ENCODE data around the gene EIF2S2. TPM values are rescaled to one million over a fixed set of nuclear protein-coding genes. Genes with fewer than 3 reads are reported as not detected.
A peak's percentile ranks its signal among the peaks of the same experiment; 100 is the strongest.

Gene EIF2S2
- polyA plus RNA-seq, 3 donors from 2014 or later, result 19.9 to 22.9 (median 20.7) TPM

DNA sequence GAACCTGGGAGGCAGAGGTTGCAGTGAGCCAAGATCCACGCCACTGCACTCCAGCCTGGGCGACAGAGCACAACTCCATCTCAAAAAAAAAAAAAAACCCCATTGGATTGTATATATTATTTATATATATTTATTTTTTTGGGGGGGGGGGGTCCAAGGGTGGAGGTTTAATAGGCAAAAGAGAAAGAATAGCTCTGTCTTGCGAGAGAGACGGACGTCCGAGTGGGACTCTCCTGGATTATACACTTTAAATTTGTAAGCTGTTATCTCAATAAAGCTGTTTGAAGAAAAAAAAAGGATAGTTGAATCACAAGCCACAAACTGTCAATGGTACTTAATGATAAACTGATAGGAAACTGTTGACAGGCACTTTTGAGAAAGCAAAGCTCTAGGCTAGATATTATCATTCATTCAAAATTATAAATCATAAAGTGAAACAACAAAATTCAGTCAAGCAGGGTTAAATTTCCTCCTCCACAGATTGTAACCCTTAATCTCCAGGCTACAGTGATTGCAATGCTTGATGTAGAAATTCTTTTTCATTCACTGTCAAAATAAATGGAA lies 20.3 kb downstream of the EIF2S2 start:
- Mint-ChIP-seq H3K27me3 (ENCODE audit: low read depth in 3 of 3) (peaks cover 0 to 3% (median 2%) of the 10 kb centered on the region in 3 donors), H3K27ac (peak overlapping the region in 4 of 6 donors; percentile 29 to 69 (median 50)), H3K4me1 (peaks cover 0 to 20% of the 10 kb centered on the region in 2 donors), H3K36me3 (peaks cover 0 to 66% (median 36%) of the 10 kb centered on the region in 3 donors), H3K9me3 (no peaks in the 10 kb centered on the region), H3K4me3 (no peak overlapping the region)
- no peak for DNase-seq

DNA sequence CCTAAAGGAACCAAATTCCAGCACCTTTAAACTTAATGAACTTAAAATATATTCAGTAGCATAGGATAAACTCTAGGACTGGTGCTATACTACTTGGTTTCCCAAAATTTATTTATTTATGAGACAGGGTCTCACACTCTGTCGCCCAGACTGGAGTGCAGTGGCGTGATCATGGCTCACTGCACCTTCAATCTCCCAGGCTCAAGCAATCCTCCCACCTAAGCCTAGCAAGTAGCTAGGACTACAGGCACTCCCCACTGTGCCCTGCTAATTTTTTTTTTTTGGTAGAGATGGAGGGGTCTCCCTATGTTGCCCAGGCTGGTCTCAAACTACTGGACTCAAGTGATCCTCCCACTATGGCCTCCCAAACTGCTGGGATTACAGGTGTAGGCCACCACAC lies 21.4 kb downstream of the EIF2S2 start:
- Mint-ChIP-seq H3K36me3 (peaks cover 0 to 56% (median 29%) of the 10 kb centered on the region in 3 donors), H3K9me3 (no peaks in the 10 kb centered on the region), H3K4me1 (peaks cover 0 to 24% of the 10 kb centered on the region in 2 donors), H3K27me3 (ENCODE audit: low read depth in 3 of 3) (peaks cover 0 to 4% (median 2%) of the 10 kb centered on the region in 3 donors), H3K4me3 (no peak overlapping the region), H3K27ac (no peak overlapping the region)
- no peak for DNase-seq

- no peak for DNase-seq
- no peak overlapping the region for H3K4me3 Mint-ChIP-seq
- H3K9me3 Mint-ChIP-seq, result no peaks in the 10 kb centered on the region
- H3K36me3 Mint-ChIP-seq, result peaks cover 0 to 52% (median 32%) of the 10 kb centered on the region in 3 donors
- peaks cover 2 to 4% (median 4%) of the 10 kb centered on the region in 3 donors for H3K27me3 Mint-ChIP-seq (ENCODE audit: low read depth in 3 of 3)
- peak overlapping the region in 5 of 6 donors; percentile 56 to 80 (median 70) for H3K27ac Mint-ChIP-seq
- H3K4me1 Mint-ChIP-seq, result peaks cover 0 to 30% of the 10 kb centered on the region in 2 donors
Measured at GRCh38 chr20:34089655-34090345, 22.2 kb downstream of the EIF2S2 start.

GRCh38 chr20:34089175-34089479 lies 22.9 kb downstream of the EIF2S2 start:
- Mint-ChIP-seq H3K27ac (peak overlapping the region in 2 of 6 donors; percentile 10 to 34), H3K4me3 (no peak overlapping the region), H3K36me3 (peaks cover 0 to 53% (median 36%) of the 10 kb centered on the region in 3 donors), H3K4me1 (peaks cover 0 to 34% of the 10 kb centered on the region in 2 donors), H3K9me3 (no peaks in the 10 kb centered on the region), H3K27me3 (ENCODE audit: low read depth in 3 of 3) (peaks cover 2 to 4% (median 4%) of the 10 kb centered on the region in 3 donors)
- no peak for DNase-seq

DNA sequence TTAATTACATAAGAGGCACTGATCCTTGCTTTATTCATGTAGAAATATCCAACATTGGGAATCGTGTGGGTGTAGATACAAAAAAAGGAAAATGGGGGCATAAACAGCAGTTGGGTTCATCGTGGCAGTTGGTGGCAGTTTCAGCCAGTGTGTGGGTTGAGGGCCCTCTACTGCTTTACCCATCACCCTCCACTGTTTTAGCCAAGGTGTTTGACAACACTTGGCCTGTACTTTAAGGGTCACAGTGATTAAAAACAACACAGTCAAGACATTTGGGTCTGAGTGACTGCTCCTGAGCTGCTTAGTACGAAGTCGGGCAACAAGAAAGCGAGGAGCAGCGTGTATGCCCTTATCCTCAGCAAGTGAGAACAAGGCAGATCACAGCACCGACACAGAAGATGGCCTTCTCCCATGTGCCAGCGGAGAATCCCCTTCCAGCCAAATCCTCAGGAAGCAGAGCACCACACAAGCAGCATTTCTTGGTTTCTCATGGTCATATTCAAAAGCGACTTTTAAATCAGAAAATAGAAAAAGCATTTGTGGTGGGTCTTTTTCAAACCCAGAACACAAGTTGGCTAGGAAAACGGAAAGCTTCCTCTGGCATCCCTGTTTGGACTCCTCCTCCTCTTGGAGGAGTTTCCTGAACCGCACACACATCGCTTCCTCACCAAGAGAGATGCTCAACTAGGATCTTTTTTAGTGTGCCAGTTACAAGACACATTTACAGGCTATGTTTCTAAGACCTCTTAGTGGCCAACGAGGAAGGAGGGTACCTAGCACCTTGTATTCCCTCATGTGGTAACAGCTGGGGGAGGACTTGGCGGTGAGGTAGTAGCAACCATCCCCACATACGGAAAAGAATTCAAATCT lies 23.5 kb downstream of the EIF2S2 start:
- Mint-ChIP-seq H3K9me3 (no peaks in the 10 kb centered on the region), H3K4me1 (peaks cover 0 to 34% of the 10 kb centered on the region in 2 donors), H3K4me3 (no peak overlapping the region), H3K27ac (peak overlapping the region in 5 of 6 donors; percentile 2 to 80 (median 49)), H3K36me3 (peaks cover 0 to 48% (median 36%) of the 10 kb centered on the region in 3 donors), H3K27me3 (ENCODE audit: low read depth in 3 of 3) (peaks cover 2 to 4% (median 4%) of the 10 kb centered on the region in 3 donors)
- no peak for DNase-seq

- Mint-ChIP-seq H3K9me3 (no peaks in the 10 kb centered on the region), H3K4me1 (peaks cover 0 to 35% of the 10 kb centered on the region in 2 donors), H3K27ac (peak overlapping the region; percentile 0 to 64 (median 21)), H3K27me3 (ENCODE audit: low read depth in 3 of 3) (peaks cover 2 to 6% (median 2%) of the 10 kb centered on the region in 3 donors), H3K4me3 (no peak overlapping the region), H3K36me3 (peaks cover 0 to 28% (median 26%) of the 10 kb centered on the region in 3 donors)
- no peak for DNase-seq
Measured at GRCh38 chr20:34085544-34086040, 26.5 kb downstream of the EIF2S2 start.

DNA sequence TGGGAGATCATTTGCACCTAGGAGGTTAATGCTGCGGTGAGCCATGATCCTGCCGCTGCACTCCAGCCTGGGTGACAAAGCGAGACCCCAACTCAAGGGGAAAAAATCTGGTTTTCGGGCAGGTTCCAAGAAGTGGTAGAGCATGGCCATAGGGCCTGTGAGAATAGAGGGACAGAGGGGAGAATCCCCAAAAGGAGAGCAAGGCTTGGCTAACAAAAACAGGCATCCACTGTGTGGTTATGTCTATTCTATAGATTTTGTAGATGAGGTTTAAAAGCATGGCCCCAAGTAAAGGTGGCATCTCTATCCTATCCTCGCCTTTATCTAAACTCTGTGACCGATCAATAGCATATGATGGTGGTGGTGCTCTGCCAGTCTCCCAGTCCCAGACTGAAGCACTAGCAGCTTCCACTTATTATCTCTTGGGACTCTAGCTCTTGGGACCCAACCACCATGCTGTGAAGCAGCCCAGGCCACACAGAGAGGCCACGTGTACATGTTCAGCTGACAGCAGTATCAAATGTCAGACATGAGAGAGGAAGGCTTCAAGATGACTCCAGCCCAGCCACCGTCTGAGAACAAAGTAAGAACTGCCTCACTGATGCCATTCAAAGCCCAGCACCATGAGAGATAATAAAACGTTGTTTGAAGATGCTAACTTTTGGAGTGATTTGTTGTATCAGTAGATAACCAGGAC lies 27.7 kb downstream of the EIF2S2 start:
- Mint-ChIP-seq H3K9me3 (no peaks in the 10 kb centered on the region), H3K27ac (peak overlapping the region in 5 of 6 donors; percentile 0 to 78 (median 30)), H3K4me3 (no peak overlapping the region), H3K27me3 (ENCODE audit: low read depth in 3 of 3) (peaks cover 2 to 8% (median 2%) of the 10 kb centered on the region in 3 donors), H3K36me3 (peaks cover 0 to 22% (median 18%) of the 10 kb centered on the region in 3 donors), H3K4me1 (peaks cover 0 to 35% of the 10 kb centered on the region in 2 donors)
- DNase-seq, result no peak

DNA sequence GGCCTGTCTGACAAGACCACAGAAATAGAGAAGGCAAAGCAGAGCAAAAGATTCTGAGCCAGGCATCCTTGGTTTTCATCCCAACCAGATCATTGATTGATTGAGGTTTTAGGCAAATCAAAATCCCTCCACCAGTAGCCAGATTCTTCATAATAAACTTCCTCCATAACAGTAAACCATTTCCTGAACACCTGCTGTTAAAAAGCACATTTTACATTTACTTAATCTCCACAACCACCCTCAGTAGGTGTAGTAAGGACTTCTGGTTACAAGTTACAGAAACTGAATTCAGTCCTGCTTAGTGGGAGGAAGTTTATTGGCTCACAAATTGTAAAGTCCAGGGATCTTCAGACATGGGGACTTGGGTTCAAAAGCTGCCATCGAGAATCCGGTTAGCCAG lies 28.3 kb downstream of the EIF2S2 start:
- Mint-ChIP-seq H3K27ac (peak overlapping the region; percentile 9 to 78 (median 56)), H3K4me3 (no peak overlapping the region), H3K36me3 (peaks cover 0 to 22% (median 14%) of the 10 kb centered on the region in 3 donors), H3K27me3 (ENCODE audit: low read depth in 3 of 3) (peaks cover 2 to 8% (median 2%) of the 10 kb centered on the region in 3 donors), H3K9me3 (no peaks in the 10 kb centered on the region), H3K4me1 (peaks cover 2 to 35% of the 10 kb centered on the region in 2 donors)
- DNase-seq, result no peak

DNA sequence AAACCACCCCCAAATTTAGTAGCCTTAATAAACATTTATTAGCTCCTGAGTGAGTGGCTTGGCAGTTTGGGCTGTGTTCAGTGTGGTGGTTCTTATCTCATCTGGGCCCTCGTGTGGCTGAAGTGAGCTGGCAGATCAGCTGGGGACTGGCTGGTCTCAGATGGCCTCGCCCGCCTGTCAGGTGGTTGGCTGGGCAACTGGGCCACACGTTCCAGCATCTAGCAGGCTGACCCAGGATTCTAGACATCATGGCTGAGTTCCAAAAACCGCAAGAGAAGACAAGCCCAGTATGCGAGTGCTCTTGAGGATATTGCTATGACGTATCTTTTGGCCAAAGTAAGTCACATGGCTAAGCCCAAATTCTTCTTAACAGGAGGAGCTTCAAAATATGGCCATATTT lies 28.9 kb downstream of the EIF2S2 start:
- H3K4me1 Mint-ChIP-seq, result peaks cover 4 to 32% of the 10 kb centered on the region in 2 donors
- H3K36me3 Mint-ChIP-seq, result peaks cover 0 to 20% (median 7%) of the 10 kb centered on the region in 3 donors
- H3K27ac Mint-ChIP-seq, result peak overlapping the region; percentile 34 to 78 (median 59)
- no peak overlapping the region for H3K4me3 Mint-ChIP-seq
- peaks cover 2 to 9% (median 2%) of the 10 kb centered on the region in 3 donors for H3K27me3 Mint-ChIP-seq (ENCODE audit: low read depth in 3 of 3)
- no peaks in the 10 kb centered on the region for H3K9me3 Mint-ChIP-seq
- DNase-seq, result no peak

DNA sequence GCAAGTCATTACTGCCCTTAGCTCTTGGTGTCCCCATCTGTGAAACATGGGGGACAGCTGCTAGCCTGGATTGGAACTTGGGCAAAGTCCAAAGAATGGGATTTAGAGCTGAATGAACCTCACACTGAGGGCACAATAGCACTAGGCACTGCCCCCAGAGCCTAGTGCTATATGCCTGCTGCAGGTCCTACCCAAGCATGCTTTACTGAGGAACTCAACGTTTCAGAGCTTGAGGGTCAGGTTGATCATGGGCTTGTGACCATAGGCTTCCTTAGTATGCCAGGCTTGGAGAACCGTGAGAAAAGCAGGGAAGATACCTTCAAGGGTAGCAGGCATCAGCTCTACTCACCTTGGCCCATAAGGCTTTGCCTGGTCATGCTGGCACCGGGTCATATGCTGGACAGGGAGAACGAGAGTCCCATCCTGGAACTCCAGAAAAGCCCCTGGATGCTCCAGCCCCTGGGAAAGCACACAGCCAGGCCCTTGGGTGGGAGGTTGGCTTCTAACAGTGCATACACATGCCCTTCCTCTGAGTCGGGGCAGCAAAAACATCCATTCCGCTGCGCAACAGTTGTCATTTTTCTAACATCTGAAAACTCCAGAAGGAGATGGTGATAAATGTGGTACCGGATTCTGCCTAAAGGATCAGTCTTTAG lies 29.7 kb downstream of the EIF2S2 start:
- Mint-ChIP-seq H3K27me3 (ENCODE audit: low read depth in 3 of 3) (peaks cover 2 to 13% (median 2%) of the 10 kb centered on the region in 3 donors), H3K4me3 (no peak overlapping the region), H3K9me3 (no peaks in the 10 kb centered on the region), H3K4me1 (peaks cover 4 to 27% of the 10 kb centered on the region in 2 donors), H3K27ac (peak overlapping the region; percentile 37 to 77 (median 66)), H3K36me3 (peaks cover 0 to 18% (median 4%) of the 10 kb centered on the region in 3 donors)
- no peak for DNase-seq

- H3K4me3 Mint-ChIP-seq, result no peak overlapping the region
- peaks cover 4 to 18% of the 10 kb centered on the region in 2 donors for H3K4me1 Mint-ChIP-seq
- peaks cover 0 to 21% (median 2%) of the 10 kb centered on the region in 3 donors for H3K27me3 Mint-ChIP-seq (ENCODE audit: low read depth in 3 of 3)
- H3K9me3 Mint-ChIP-seq, result no peaks in the 10 kb centered on the region
- peaks cover 0 to 14% (median 11%) of the 10 kb centered on the region in 3 donors for H3K36me3 Mint-ChIP-seq
- no peak for DNase-seq
- peak overlapping the region in 3 of 6 donors; percentile 16 to 75 (median 32) for H3K27ac Mint-ChIP-seq
Measured at GRCh38 chr20:34079818-34080217, 32.2 kb downstream of the EIF2S2 start.

GRCh38 chr20:34078540-34078939 lies 33.5 kb downstream of the EIF2S2 start:
- H3K4me1 Mint-ChIP-seq, result peaks cover 4 to 6% of the 10 kb centered on the region in 2 donors
- H3K27me3 Mint-ChIP-seq (ENCODE audit: low read depth in 3 of 3), result peaks cover 0 to 21% (median 2%) of the 10 kb centered on the region in 3 donors
- H3K36me3 Mint-ChIP-seq, result peaks cover 0 to 11% (median 2%) of the 10 kb centered on the region in 3 donors
- no peak overlapping the region for H3K4me3 Mint-ChIP-seq
- DNase-seq, result no peak
- H3K27ac Mint-ChIP-seq, result peak overlapping the region in 3 of 6 donors; percentile 66 to 84 (median 82)
- no peaks in the 10 kb centered on the region for H3K9me3 Mint-ChIP-seq

All from immature natural killer cell (primary cell).